GM12865 (cell line): Measurements from ENCODE around the gene COA1.

ENCODE experiments used
- DNase-seq: peaks from one replicate; pipeline ENCODE4 v3.0.0; 2010; ENCODE audit warnings: low read depth
- H3K4me3 ChIP-seq: 2 replicates; pipeline ENCODE4 v1.5.1; 2011; ENCODE audit warnings: mild to moderate bottlenecking, low read depth, low read length, control low read depth
- TF ChIP-seq, protein P1 (sequence below): IDR thresholded peaks from 2 replicates; pipeline ENCODE4 v1.5.1; 2011; ENCODE audit warnings: low read length, control low read depth, low read depth, inconsistent platforms; ENCODE audit not compliant: insufficient read depth; ENCODE audit errors: missing control alignments

COA1 gene

GRCh38 chr7:43626695-43627094 lies 102.6 kb downstream of the COA1 start:
- no peak for DNase-seq
- no peak overlapping the region for H3K4me3 ChIP-seq
- TF ChIP-seq, protein P1, sequence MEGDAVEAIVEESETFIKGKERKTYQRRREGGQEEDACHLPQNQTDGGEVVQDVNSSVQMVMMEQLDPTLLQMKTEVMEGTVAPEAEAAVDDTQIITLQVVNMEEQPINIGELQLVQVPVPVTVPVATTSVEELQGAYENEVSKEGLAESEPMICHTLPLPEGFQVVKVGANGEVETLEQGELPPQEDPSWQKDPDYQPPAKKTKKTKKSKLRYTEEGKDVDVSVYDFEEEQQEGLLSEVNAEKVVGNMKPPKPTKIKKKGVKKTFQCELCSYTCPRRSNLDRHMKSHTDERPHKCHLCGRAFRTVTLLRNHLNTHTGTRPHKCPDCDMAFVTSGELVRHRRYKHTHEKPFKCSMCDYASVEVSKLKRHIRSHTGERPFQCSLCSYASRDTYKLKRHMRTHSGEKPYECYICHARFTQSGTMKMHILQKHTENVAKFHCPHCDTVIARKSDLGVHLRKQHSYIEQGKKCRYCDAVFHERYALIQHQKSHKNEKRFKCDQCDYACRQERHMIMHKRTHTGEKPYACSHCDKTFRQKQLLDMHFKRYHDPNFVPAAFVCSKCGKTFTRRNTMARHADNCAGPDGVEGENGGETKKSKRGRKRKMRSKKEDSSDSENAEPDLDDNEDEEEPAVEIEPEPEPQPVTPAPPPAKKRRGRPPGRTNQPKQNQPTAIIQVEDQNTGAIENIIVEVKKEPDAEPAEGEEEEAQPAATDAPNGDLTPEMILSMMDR: no peak

- DNase-seq: no peak
- no peak overlapping the region for H3K4me3 ChIP-seq
- TF ChIP-seq, protein P1: no peak
These were observed 103.3 kb downstream of the COA1 start for GRCh38 chr7:43625980-43626379.

DNA sequence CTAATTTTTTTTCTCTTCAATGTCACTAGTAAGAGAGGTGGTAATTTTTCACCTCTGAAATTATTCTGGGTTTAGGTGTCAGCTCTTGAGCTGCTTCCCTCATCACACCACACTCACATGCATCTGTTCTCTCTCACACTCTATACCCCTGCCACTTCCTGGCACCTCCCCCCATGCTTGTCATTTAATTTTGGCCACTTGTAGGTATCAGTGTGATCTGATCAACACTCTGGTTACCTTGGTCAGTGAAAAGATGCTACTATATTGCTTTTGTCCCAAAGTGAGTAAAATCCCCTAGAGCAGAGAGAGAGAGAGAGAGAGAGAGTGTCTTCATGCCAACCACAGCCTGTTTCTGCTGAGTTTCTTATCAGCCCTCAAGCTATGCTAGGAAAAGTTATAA lies 103.9 kb downstream of the COA1 start:
- TF ChIP-seq, protein P1: no peak
- DNase-seq: peak; percentile 76
- no peak overlapping the region for H3K4me3 ChIP-seq

DNA sequence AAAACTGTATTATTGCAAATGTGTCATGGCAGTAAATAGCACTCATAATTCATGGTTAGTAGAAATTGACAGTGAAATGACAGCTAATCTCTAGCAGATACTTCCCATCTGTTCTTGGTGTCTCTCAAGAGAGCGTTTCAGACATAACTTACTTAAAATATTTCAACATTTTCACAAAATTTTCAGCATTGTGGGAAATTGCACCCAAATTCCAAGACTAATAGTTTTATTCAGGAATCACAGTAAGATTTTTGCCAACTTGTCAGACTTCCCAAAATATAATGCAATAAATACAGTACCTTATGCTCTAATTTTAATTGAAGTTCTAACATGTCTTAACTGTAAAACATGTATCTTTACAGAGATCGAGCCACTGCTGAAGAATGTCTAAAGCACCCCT lies 105.2 kb downstream of the COA1 start:
- no peak overlapping the region for H3K4me3 ChIP-seq
- TF ChIP-seq, protein P1: no peak
- no peak for DNase-seq

DNA sequence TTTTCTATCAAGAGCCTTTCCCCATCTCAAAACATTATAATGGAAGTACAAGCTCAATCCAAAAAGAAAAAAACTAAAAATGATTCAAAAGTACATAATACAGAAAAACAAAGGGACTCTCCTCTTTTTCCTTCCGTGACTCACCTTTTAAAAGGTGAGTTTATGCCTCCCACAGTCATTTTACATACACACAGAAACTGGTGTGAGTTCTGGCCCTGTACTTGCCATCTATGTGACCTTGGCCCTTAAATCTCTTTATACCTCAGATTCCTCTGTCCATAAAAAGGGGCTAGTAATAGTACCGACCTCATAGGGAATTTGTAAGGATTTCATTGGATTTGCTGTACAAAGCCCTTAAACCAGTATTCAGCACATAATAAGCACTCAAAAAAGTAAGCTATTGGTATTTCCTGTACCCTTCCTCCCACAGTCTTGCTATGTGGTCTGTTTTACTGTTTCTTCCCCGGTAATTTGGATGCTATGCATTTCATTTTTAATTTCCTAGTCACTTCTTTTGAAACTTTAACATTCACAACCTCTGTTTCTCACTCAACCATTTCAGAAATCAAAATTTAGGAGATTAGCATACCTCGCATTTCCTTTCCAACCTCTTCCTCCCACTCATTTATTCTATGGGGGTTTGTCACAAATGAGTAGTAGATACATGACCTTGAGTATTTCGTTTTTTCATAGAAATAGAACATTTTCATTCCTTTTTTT lies 107.4 kb downstream of the COA1 start:
- no peak overlapping the region for H3K4me3 ChIP-seq
- TF ChIP-seq, protein P1: no peak
- no peak for DNase-seq

GRCh38 chr7:43619213-43620012 lies 109.9 kb downstream of the COA1 start:
- DNase-seq: no peak
- TF ChIP-seq, protein P1: no peak
- H3K4me3 ChIP-seq: no peak overlapping the region
